CD4-positive, alpha-beta memory T cell (primary cell): ENCODE results near the gene NOC2L. TPM values are rescaled to one million over a fixed set of nuclear protein-coding genes. Genes with fewer than 3 reads are reported as not detected.

Experiments
- CTCF ChIA-PET: fragments of 350-600 bp; sonication (Branson Sonifier 250); formaldehyde crosslinking; loops from one replicate; lab custom pipeline; 2021; ENCODE audit warnings: inconsistent platforms; ENCODE audit not compliant: partially characterized antibody; lab: Charles Lee
- POLR2A ChIA-PET: fragments of 350-600 bp; sonication (Branson Sonifier 250); formaldehyde crosslinking; loops from one replicate; lab custom pipeline; 2021; ENCODE audit not compliant: partially characterized antibody; lab: Charles Lee
- DNase-seq, 5 donors: peaks; one replicate each; pipeline versions ENCODE4 v3.0.0 to v3.0.0-alpha.2; 2020 to 2022; ENCODE audit warnings: mixed read lengths in 1 of 5
- H3K27ac ChIP-seq: one replicate; pipeline ENCODE4 v1.7.0; 2013; ENCODE audit warnings: low read depth, low read length
- H3K27me3 ChIP-seq: 2 replicates; pipeline ENCODE4 v1.7.0; 2013; ENCODE audit warnings: mild to moderate bottlenecking, low read length, moderate library complexity; ENCODE audit not compliant: insufficient read depth
- H3K36me3 ChIP-seq: 2 replicates; pipeline ENCODE4 v1.7.0; 2013; ENCODE audit warnings: mild to moderate bottlenecking, low read length, moderate library complexity; ENCODE audit not compliant: insufficient read depth
- H3K4me1 ChIP-seq: 2 replicates; pipeline ENCODE4 v1.7.0; 2013; ENCODE audit warnings: mild to moderate bottlenecking, low read length, moderate library complexity; ENCODE audit not compliant: insufficient read depth
- H3K4me3 ChIP-seq, 2 donors: one replicate each; pipeline ENCODE4 v1.7.0; 2013; ENCODE audit warnings: low read length in 2 of 2, mild to moderate bottlenecking in 1 of 2
- H3K9me3 ChIP-seq, 2 donors: one replicate each; pipeline ENCODE4 v1.7.0; 2013; ENCODE audit warnings: low read length in 2 of 2, control low read depth in 1 of 2; ENCODE audit not compliant: control insufficient read depth in 1 of 2
- H3K27ac Mint-ChIP-seq, 7 donors: one replicate each; pipeline ENCODE4 v1.8.0; 2020 to 2021; ENCODE audit warnings: mixed read lengths in 7 of 7, mild to moderate bottlenecking in 6 of 7, inconsistent platforms in 3 of 7, moderate library complexity in 3 of 7
- H3K27me3 Mint-ChIP-seq, 2 donors: one replicate each; pipeline ENCODE4 v1.8.0; 2020 to 2021; ENCODE audit warnings: mixed read lengths in 2 of 2
- H3K36me3 Mint-ChIP-seq, 2 donors: one replicate each; pipeline ENCODE4 v1.8.0; 2020 to 2021; ENCODE audit warnings: mixed read lengths in 2 of 2, inconsistent platforms in 1 of 2, mild to moderate bottlenecking in 1 of 2
- H3K4me1 Mint-ChIP-seq, 4 donors: one replicate each; pipeline ENCODE4 v1.8.0; 2020 to 2021; ENCODE audit warnings: mixed read lengths in 4 of 4, mild to moderate bottlenecking in 1 of 4
- H3K4me3 Mint-ChIP-seq, 8 donors: one replicate each; pipeline ENCODE4 v1.8.0; 2020 to 2021; ENCODE audit warnings: mixed read lengths in 8 of 8, mild to moderate bottlenecking in 7 of 8, moderate library complexity in 6 of 8, inconsistent platforms in 3 of 8
- H3K9me3 Mint-ChIP-seq, 8 donors: one replicate each; pipeline ENCODE4 v1.8.0; 2020 to 2021; ENCODE audit warnings: mixed read lengths in 8 of 8, mild to moderate bottlenecking in 5 of 8, inconsistent platforms in 3 of 8, moderate library complexity in 1 of 8
- intact Hi-C: fragments of 100-400 bp; cut with micrococcal nuclease; formaldehyde crosslinking; loops from one replicate; pipeline ENCODE4 v1.15.1; 2023
- polyA plus RNA-seq, 2 donors: library from polyadenylated mRNA; unstranded; fragments of 300-500 nt; fragmentation: Illumina TruSeq; gene quantifications; one replicate each; pipeline ENCODE4 v1.2.3, GENCODE V29; 2021
- total RNA-seq, 2 experiments: library from RNA; stranded (reverse); gene quantifications; one replicate each; pipeline ENCODE4 v1.2.3, GENCODE V29; 2021

The NOC2L gene
- total and polyA plus RNA-seq, 4 experiments from 2014 or later = 63.0 to 69.5 (median 65.6) TPM

DNA sequence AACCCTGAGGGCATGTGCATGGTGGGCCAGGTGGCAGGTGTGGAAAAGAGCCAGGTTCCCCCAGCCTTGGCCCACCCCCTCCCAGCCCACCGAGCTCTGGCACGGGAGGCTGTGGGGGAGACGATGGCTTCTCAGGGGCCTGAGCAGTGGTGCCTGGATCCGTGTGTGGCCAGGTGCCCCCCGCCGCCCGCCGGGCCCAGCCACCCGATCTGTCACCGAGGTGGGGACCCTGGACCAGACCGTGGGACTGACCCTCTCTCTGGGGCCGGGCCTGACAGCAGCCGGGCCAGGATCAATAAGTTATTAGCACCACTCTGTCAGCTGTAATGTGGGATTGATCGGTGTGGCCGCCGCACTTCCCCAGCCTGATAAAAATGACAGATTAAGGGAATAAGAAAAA, 21.5 kb downstream of the NOC2L start:
- CTCF ChIA-PET = no interaction called here
- peaks cover 13% of the 10 kb centered on the region for H3K4me1 ChIP-seq
- H3K27ac ChIP-seq = no peak overlapping the region
- no peaks in the 10 kb centered on the region for H3K36me3 ChIP-seq
- POLR2A ChIA-PET = no interaction called here
- H3K27me3 ChIP-seq = peaks cover 7% of the 10 kb centered on the region
- H3K9me3 ChIP-seq = no peaks in the 10 kb centered on the region
- Mint-ChIP-seq H3K9me3 (no peaks in the 10 kb centered on the region), H3K36me3 (no peaks in the 10 kb centered on the region), H3K4me1 (peaks cover 4 to 14% (median 9%) of the 10 kb centered on the region in 4 donors), H3K4me3 (no peak overlapping the region), H3K27me3 (peaks cover 9 to 19% of the 10 kb centered on the region in 2 donors), H3K27ac (no peak overlapping the region)
- no peak overlapping the region for H3K4me3 ChIP-seq
- no peak for DNase-seq
- intact Hi-C loops = no loop called here

DNA sequence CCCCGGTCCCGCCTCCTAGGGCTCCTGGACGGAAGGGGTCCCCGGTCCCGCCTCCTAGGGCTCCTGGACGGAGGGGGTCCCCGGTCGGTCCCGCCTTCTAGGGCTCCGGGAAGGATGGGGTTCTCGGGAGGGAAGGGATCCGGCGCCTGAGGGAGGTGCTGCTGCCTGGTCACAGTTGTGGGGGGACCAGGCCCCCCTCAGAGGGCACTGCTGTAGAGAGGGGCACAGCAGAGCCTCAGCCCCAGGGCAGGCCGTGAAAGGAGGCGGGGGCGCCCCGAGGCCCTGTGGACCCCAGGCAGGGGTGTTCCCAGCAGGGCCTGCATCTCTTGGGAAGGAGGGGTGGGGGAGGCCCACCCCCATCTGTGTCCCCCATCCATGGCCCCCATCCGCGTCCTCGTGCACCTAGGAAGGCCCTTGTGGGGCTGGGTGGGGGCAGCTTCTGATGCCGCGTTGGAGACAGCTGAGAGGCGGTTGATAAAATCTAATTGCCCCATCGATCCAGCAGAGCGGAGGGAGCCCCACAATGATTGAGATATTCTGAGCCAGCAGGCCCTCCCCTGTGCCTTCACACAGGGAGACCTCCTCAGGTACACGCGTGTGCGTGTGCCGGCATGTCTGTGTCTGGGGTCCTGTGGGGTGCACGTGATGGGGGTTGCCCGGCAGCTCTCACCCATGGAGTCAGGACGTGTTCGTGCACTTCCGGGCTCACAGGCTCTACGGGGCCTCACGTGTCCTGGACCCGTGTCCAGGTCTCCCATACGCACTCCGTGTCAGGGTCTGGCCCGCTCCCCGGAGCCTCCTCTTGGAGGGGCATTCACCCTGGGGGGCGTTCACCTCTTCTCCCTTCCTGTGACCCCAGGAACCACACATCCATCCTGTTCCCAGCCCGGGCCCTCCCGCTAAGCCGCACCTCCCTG, 22.4 kb downstream of the NOC2L start:
- Histone ChIP-seq H3K9me3 (no peaks in the 10 kb centered on the region), H3K27ac (no peak overlapping the region), H3K4me1 (peaks cover 13% of the 10 kb centered on the region), H3K27me3 (peaks cover 7% of the 10 kb centered on the region), H3K36me3 (no peaks in the 10 kb centered on the region), H3K4me3 (no peak overlapping the region)
- Mint-ChIP-seq H3K4me1 (peaks cover 4 to 14% (median 9%) of the 10 kb centered on the region in 4 donors), H3K27ac (no peak overlapping the region), H3K4me3 (no peak overlapping the region), H3K9me3 (no peaks in the 10 kb centered on the region), H3K27me3 (peaks cover 9 to 19% of the 10 kb centered on the region in 2 donors), H3K36me3 (no peaks in the 10 kb centered on the region)
- ChIA-PET POLR2A (no interaction called here), CTCF (no interaction called here)
- intact Hi-C loops = no loop called here
- DNase-seq = no peak

DNA sequence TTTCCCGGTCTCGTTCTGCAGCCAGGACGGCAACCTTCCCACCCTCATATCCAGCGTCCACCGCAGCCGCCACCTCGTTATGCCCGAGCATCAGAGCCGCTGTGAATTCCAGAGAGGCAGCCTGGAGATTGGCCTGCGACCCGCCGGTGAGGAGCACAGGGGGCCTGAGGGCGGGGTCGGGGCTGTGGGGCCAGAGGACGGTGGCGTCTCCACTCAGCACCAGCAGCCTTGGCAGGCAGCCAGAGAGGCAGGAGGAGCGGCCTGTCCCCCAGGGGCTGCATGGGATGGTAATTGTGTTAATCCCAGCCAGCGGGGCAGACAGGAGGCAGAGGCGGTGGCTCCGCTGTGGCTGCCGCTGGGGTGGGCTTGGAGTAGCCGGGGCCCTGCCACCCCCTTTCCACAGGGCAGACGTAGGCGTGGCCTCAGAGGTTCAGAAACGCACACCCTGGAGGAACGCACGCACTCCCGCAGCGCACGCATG, 23.3 kb downstream of the NOC2L start:
- Histone ChIP-seq H3K27me3 (peaks cover 5% of the 10 kb centered on the region), H3K4me1 (peaks cover 5% of the 10 kb centered on the region), H3K9me3 (no peaks in the 10 kb centered on the region), H3K27ac (no peak overlapping the region), H3K4me3 (no peak overlapping the region), H3K36me3 (no peaks in the 10 kb centered on the region)
- ChIA-PET POLR2A (interaction anchor here (1.0 kb wide), 1 partner anchor 30 kb away, joined by 4 read pairs; no protein-coding TSS in a partner anchor), CTCF (no interaction called here)
- DNase-seq = no peak
- peaks cover 6 to 19% of the 10 kb centered on the region in 2 donors for H3K27me3 Mint-ChIP-seq
- no peak overlapping the region for H3K27ac Mint-ChIP-seq
- H3K4me1 Mint-ChIP-seq = peaks cover 2 to 8% (median 5%) of the 10 kb centered on the region in 4 donors
- H3K4me3 Mint-ChIP-seq = no peak overlapping the region
- intact Hi-C loops = no loop called here
- H3K9me3 Mint-ChIP-seq = no peaks in the 10 kb centered on the region
- H3K36me3 Mint-ChIP-seq = no peaks in the 10 kb centered on the region

DNA sequence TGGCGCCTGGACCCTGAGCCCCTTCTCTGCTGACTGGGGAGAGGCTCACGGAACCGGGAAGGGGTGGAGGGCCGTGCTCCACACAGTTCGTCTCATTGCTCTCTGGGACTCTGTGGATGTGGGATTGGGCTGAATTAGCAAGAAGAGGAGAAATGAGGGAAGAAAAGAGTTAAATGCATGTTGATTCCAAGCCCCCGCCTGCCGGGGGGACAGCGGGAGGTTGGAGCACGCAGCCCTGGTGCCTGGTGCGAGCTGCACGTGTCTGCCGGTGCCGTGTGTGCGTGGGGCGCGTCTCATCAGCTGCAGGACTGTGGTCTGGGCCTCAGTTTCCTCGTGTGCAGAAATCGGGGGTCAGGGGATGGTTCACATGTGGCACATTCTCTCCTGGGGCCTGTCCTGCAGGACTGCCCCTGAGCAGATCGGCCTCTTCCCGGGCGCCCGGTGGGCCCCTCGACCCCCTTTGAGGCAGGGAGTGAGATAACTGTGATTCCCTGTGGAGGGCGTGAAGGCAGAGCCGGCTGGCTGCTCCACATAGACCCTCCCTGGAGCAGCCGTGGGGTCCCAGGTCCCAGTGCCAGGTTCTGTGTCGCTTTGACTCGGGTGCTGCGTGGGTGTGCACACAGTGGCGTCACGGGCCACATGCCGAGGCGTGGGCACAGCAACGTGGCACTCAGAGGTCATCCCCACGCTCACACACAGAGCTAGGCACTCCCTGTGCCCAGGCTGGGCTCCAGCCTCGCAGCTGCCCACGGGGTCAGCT, 23.9 kb downstream of the NOC2L start:
- DNase-seq = no peak
- no peaks in the 10 kb centered on the region for H3K27me3 ChIP-seq
- peaks cover 0 to 4% (median 4%) of the 10 kb centered on the region in 4 donors for H3K4me1 Mint-ChIP-seq
- H3K36me3 ChIP-seq = no peaks in the 10 kb centered on the region
- H3K27ac Mint-ChIP-seq = peak overlapping the region in 1 of 7 donors; percentile 22
- ChIA-PET CTCF (no interaction called here), POLR2A (interaction anchor here (1.0 kb wide), 1 partner anchor 30 kb away, joined by 4 read pairs; no protein-coding TSS in a partner anchor)
- no peaks in the 10 kb centered on the region for H3K9me3 Mint-ChIP-seq
- H3K4me1 ChIP-seq = no peaks in the 10 kb centered on the region
- no peaks in the 10 kb centered on the region for H3K36me3 Mint-ChIP-seq
- H3K27me3 Mint-ChIP-seq = peaks cover 6 to 16% of the 10 kb centered on the region in 2 donors
- no peak overlapping the region for H3K27ac ChIP-seq
- intact Hi-C loops = no loop called here
- H3K4me3 ChIP-seq = no peak overlapping the region
- no peaks in the 10 kb centered on the region for H3K9me3 ChIP-seq
- H3K4me3 Mint-ChIP-seq = peak overlapping the region in 2 of 8 donors; percentile 48 to 49

DNA sequence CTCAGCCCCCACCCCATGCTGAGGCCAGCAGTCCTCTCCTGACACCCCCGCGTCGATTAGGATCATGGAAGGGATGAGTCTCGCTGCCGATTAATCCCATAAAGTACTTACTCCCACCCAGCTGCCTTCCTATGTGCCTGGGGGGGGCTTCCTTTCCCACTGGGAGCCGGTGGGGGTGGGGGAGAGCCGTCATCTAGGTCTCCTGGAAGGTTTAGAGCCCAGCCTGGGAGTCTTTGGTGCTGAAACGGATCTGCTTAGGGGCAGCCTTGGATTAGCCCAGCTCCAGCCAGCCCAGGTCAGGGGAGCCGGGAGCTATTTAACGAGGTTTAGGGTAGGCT, 25.5 kb downstream of the NOC2L start:
- no peak overlapping the region for H3K27ac Mint-ChIP-seq
- no peaks in the 10 kb centered on the region for H3K9me3 Mint-ChIP-seq
- no peaks in the 10 kb centered on the region for H3K4me1 ChIP-seq
- no peaks in the 10 kb centered on the region for H3K27me3 ChIP-seq
- DNase-seq = no peak
- H3K4me1 Mint-ChIP-seq = peaks cover 0 to 4% (median 4%) of the 10 kb centered on the region in 4 donors
- H3K4me3 Mint-ChIP-seq = no peak overlapping the region
- peaks cover 3 to 13% of the 10 kb centered on the region in 2 donors for H3K27me3 Mint-ChIP-seq
- no peak overlapping the region for H3K4me3 ChIP-seq
- intact Hi-C loops = no loop called here
- no peaks in the 10 kb centered on the region for H3K36me3 Mint-ChIP-seq
- ChIA-PET POLR2A (no interaction called here), CTCF (no interaction called here)
- no peaks in the 10 kb centered on the region for H3K9me3 ChIP-seq
- H3K27ac ChIP-seq = no peak overlapping the region
- no peaks in the 10 kb centered on the region for H3K36me3 ChIP-seq

DNA sequence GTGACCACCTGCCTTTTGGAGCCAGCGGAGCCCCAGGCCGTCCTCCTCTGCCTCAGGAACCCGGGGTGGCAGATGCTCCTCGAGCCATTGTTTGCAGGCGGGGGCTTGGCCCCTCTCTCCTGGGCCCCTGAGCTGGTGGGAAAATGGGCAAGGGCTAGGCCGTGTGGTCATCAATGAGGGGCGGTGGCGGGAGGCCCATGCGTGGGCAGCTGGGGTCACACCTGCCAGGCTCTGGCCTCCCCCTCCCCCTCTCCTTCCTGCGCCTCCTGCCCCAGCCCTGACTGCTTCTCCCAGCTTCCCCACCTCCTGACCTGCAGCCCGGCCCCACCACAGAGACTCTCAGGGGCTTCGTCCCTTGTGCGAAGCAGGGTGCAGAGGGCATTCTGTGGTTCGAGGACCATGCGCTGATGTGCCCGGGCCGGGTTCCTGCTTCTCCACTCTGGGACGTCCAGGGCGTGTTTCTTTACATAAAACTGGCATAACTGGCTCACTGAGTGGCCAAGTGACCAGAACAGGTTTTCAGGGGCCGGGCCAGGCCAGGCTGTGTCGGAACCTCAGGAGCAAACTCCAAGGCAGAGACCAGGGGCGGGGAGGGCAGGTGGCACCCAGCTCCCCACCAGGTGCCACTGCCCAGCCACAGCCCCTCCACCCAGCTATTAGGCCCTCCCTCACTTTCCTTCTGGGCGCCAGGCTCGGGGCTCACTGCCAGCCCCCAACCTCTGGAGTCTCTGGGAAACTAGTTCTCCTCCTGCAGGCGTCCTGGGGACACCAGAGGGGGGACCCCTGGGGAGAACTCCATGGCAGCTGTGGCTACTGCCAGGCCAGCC, 26.1 kb downstream of the NOC2L start:
- H3K4me1 ChIP-seq = no peaks in the 10 kb centered on the region
- H3K27me3 ChIP-seq = no peaks in the 10 kb centered on the region
- DNase-seq = no peak
- CTCF ChIA-PET = no interaction called here
- peaks cover 3 to 12% of the 10 kb centered on the region in 2 donors for H3K27me3 Mint-ChIP-seq
- H3K27ac ChIP-seq = no peak overlapping the region
- intact Hi-C loops = no loop called here
- H3K36me3 ChIP-seq = no peaks in the 10 kb centered on the region
- peaks cover 0 to 4% (median 4%) of the 10 kb centered on the region in 4 donors for H3K4me1 Mint-ChIP-seq
- H3K4me3 ChIP-seq = no peak overlapping the region
- no peaks in the 10 kb centered on the region for H3K9me3 Mint-ChIP-seq
- H3K36me3 Mint-ChIP-seq = no peaks in the 10 kb centered on the region
- H3K27ac Mint-ChIP-seq = no peak overlapping the region
- no peaks in the 10 kb centered on the region for H3K9me3 ChIP-seq
- no peak overlapping the region for H3K4me3 Mint-ChIP-seq
- POLR2A ChIA-PET = no interaction called here
